ENCODE measurements around the gene ETV1. TPM values are rescaled to one million over a fixed set of nuclear protein-coding genes. Genes with fewer than 3 reads are reported as not detected.
"Not testable (repeated sequence)": the region's sequence is repeated elsewhere in the genome, so short reads cannot be mapped to it uniquely, and the experiment has no call there.

Gene ETV1
- total and polyA plus RNA-seq, 9 of the 15 experiments (the other 6 are each of a cell fraction or from before 2014, with no cell fraction given): 7.2 to 27.4 (median 14.0) TPM

DNA sequence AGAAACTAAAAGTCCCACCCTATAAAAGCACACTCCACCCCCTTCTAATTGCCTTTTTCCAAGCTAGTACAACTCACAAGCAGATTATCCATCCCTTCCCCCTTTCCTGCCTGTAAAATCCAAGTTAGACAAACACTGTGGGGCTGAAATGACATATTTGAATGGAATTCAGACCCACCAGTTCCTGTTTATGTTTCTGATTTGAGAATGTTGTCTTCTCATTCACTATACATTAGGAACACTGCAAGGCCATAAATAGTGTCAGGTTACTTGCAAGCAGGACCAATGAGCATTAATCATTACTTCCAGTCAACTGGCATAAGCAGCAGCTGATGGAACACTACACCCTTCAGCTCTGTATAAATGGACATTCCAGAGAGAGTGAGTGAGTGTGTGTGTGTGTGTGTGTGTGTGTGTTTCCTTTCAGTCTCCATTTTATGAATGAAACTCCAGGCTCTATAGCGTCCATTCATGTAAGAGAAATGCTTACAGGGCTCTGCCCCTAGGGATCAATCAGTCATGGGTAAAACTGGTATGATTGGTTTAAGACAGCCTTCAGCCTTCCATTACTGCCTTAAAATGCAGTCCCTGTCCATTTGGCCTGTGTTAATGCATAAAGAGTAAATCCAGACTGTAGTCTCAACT lies 69.3 kb downstream of the ETV1 start (continued):
- no peak for TF ChIP-seq PHB2 (IDR thresholded peaks at IDR 0.05; ENCODE audit: low read depth)
- TF ChIP-seq, protein P1, sequence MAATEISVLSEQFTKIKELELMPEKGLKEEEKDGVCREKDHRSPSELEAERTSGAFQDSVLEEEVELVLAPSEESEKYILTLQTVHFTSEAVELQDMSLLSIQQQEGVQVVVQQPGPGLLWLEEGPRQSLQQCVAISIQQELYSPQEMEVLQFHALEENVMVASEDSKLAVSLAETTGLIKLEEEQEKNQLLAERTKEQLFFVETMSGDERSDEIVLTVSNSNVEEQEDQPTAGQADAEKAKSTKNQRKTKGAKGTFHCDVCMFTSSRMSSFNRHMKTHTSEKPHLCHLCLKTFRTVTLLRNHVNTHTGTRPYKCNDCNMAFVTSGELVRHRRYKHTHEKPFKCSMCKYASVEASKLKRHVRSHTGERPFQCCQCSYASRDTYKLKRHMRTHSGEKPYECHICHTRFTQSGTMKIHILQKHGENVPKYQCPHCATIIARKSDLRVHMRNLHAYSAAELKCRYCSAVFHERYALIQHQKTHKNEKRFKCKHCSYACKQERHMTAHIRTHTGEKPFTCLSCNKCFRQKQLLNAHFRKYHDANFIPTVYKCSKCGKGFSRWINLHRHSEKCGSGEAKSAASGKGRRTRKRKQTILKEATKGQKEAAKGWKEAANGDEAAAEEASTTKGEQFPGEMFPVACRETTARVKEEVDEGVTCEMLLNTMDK (IDR thresholded peaks at IDR 0.05; ENCODE audit: borderline replicate concordance, insufficient read depth, low read depth, low read length, poor library complexity, severe bottlenecking): no peak
- 0 out of 2 replicates have a peak, but pooled peaks have one; percentile 22 for TF ChIP-seq SOX6 (IDR thresholded peaks at IDR 0.05)
- no peak for TF ChIP-seq ZBTB7A (IDR thresholded peaks at IDR 0.05; ENCODE audit: borderline replicate concordance, control insufficient read depth, low read depth, low read length)
- TF ChIP-seq, protein P2, sequence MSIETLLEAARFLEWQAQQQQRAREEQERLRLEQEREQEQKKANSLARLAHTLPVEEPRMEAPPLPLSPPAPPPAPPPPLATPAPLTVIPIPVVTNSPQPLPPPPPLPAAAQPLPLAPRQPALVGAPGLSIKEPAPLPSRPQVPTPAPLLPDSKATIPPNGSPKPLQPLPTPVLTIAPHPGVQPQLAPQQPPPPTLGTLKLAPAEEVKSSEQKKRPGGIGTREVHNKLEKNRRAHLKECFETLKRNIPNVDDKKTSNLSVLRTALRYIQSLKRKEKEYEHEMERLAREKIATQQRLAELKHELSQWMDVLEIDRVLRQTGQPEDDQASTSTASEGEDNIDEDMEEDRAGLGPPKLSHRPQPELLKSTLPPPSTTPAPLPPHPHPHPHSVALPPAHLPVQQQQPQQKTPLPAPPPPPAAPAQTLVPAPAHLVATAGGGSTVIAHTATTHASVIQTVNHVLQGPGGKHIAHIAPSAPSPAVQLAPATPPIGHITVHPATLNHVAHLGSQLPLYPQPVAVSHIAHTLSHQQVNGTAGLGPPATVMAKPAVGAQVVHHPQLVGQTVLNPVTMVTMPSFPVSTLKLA (conservative IDR thresholded peaks at IDR 0.05): no peak
- no peak for TF ChIP-seq RB1 (IDR thresholded peaks at IDR 0.05; ENCODE audit: low read depth)

DNA sequence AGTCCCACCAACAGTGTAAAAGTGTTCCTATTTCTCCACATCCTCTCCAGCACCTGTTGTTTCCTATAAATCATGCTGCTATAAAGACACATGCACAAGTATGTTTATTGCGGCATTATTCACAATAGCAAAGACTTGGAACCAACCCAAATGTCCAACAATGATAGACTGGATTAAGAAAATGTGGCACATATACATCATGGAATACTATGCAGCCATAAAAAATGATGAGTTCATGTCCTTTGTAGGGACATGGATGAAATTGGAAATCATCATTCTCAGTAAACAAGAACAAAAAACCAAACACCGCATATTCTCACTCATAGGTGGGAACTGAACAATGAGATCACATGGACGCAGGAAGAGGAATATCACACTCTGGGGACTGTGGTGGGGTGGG lies 71.1 kb downstream of the ETV1 start:
- in situ Hi-C loops (cut with MboI): not testable (repeated sequence)
- peak; percentile 26 for TF ChIP-seq ZNF146 (CRISPR knock-in tag; IDR thresholded peaks at IDR 0.05; ENCODE audit: unreplicated experiment)

DNA sequence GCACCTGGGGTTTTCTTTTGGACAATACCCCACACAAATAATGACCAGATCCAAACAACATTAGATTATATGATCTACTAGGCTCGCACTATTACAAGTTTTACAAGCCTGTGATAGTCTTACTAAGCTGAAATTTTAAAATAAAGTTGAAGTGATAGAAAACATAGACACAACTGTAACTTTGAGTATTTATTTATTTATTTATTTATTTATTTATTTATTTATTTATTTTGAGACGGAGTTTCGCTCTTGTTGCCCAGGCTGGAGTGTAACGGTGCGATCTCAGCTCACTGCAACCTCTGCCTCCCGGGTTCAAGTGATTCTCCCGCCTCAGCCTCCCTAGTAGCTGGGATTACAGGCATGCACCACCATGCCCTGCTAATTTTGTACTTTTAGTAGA lies 72.4 kb downstream of the ETV1 start:
- WGBS (ENCODE audit: insufficient coverage, low coverage, missing lambda C conversion rate): 84% methylated on average over 5 of the region's 7 CpGs
- in situ Hi-C loops (cut with MboI); H3K27ac ChIP-seq (ENCODE audit: extremely low read depth, low read depth, low read length); H2AFZ ChIP-seq (ENCODE audit: low read depth, low read length); ATAC-seq; intact Hi-C loops (cut with micrococcal nuclease); H3K9me3 ChIP-seq (replicated peaks; ENCODE audit: control insufficient read depth, insufficient read depth, low read depth, low read length); H3K27me3 ChIP-seq (ENCODE audit: control insufficient read depth in 2 of 2, insufficient read depth in 2 of 2, low read length in 2 of 2); DNase-seq (ENCODE audit: extremely low read depth in 1 of 4, low spot score in 3 of 4); H3K9ac ChIP-seq (ENCODE audit: insufficient read depth in 1 of 2, low read depth in 2 of 2, low read length in 2 of 2); FAIRE-seq; CTCF ChIA-PET (ENCODE audit: low intra/inter-chr PET ratio); POLR2A ChIA-PET; H3K4me2 ChIP-seq (ENCODE audit: insufficient read depth, low read length); H3K79me2 ChIP-seq (ENCODE audit: control insufficient read depth, insufficient read depth, low read length); BruUV-seq (replicated peaks); H3K36me3 ChIP-seq (ENCODE audit: control insufficient read depth, insufficient read depth, low read length); H3K9me1 ChIP-seq (ENCODE audit: control insufficient read depth, insufficient read depth, low read length); H3K4me3 ChIP-seq; H3K4me1 ChIP-seq (replicated peaks in 1 of 2; ENCODE audit: control insufficient read depth in 2 of 2, insufficient read depth in 2 of 2, low read length in 2 of 2); H4K20me1 ChIP-seq (replicated peaks; ENCODE audit: control insufficient read depth, insufficient read depth, low read length): not testable (repeated sequence)

More for the DNA sequence above, 71.1 kb downstream of the ETV1 start:
- H3K4me3 ChIP-seq; POLR2A ChIA-PET; H2AFZ ChIP-seq (ENCODE audit: low read depth, low read length); BruUV-seq (replicated peaks); H3K9me1 ChIP-seq (ENCODE audit: control insufficient read depth, insufficient read depth, low read length); H3K27ac ChIP-seq (ENCODE audit: extremely low read depth, low read depth, low read length); H3K27me3 ChIP-seq (ENCODE audit: control insufficient read depth in 2 of 2, insufficient read depth in 2 of 2, low read length in 2 of 2); FAIRE-seq; H3K4me1 ChIP-seq (replicated peaks in 1 of 2; ENCODE audit: control insufficient read depth in 2 of 2, insufficient read depth in 2 of 2, low read length in 2 of 2); DNase-seq (ENCODE audit: extremely low read depth in 1 of 4, low spot score in 3 of 4); H3K9me3 ChIP-seq (replicated peaks; ENCODE audit: control insufficient read depth, insufficient read depth, low read depth, low read length); H3K79me2 ChIP-seq (ENCODE audit: control insufficient read depth, insufficient read depth, low read length); H4K20me1 ChIP-seq (replicated peaks; ENCODE audit: control insufficient read depth, insufficient read depth, low read length); CTCF ChIA-PET (ENCODE audit: low intra/inter-chr PET ratio); ATAC-seq; H3K4me2 ChIP-seq (ENCODE audit: insufficient read depth, low read length); intact Hi-C loops (cut with micrococcal nuclease); H3K9ac ChIP-seq (ENCODE audit: insufficient read depth in 1 of 2, low read depth in 2 of 2, low read length in 2 of 2); H3K36me3 ChIP-seq (ENCODE audit: control insufficient read depth, insufficient read depth, low read length): not testable (repeated sequence)
- 70% methylated on average over 1 of the region's 3 CpGs for WGBS (ENCODE audit: insufficient coverage, low coverage, missing lambda C conversion rate)
